Stimulated activated CD8-positive, alpha-beta memory T cell treated with anti-CD3 and anti-CD28 coated beads, Interleukin-15, amount 100 ng/mL, for 1 hour (primary cell): Measurements from ENCODE around the gene CCNB2.

Experiments used
- DNase-seq: peaks from one replicate; pipeline ENCODE4 v3.0.0-alpha.2; 2020; ENCODE audit warnings: low read depth

Gene CCNB2

DNA sequence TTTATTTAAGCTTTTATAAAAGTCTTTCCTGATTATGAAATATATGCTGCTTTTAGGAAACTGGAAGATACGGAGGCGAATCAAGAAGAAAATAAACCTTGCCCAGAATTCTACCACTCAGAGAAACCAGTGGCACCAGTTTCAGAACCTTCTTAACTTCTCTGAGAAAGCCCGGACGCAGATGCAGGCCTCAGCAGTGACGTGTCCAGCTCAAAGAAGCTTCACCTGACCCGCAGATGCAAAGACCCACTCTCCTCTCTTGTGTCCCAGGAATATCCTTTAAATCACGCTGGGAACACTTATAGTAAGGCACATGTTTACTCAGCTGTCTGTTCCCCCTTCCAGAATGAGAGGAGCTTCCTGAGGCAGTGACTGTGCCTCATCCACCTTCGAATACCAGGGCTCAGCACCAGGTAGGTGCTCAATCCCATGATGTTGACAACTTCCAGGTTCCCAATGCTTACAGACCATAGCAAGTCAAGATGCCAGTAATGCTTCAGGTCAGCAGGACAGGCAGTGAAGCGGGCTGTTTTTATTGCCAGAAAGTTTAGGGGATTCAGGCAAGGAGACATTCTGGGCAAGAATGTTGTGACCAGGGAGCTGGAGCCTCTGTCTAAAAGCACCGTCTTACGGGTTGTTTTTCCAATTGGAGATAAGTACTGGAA, 61.8 kb downstream of the CCNB2 start:
- DNase-seq = no peak

DNA sequence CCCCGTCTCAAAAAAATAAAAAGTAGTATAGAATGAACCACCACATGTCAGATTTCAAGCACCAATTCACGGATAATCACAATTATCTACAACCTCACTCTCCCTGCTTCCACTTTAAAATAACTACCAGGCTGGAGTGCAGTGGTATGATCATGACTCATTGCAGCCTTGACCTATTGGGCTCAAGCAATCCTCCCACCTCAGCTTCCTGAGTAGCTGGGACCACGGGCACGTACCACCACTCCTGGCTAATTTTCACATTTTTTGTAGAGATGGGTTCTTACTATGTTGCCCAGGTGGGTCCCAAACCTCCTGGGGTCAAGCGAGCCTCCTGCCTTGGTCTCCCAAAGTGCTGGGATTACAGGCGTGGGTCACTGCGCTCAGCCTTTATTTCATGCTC, 63.6 kb downstream of the CCNB2 start:
- no peak for DNase-seq

DNA sequence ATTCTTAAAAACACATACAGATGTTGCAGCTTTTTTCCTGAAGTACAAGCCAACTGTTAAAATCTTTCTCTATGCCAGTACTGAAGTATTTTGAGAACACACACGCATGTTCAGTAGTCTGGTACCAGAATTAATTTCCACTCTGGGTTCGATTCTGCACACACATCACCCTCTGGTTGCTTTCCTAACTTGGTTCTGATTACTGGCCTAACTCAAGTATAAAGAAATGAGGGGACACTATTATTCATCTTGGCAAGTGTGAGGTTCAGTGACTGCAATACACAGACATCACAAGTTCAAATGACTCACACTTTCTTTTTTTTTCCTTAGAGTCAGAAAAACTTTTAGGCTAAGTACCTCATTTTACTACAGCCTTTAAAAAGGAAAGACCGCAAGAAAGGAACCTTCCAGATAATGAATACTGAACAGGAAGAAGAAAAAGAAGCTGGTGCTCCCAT, 64.3 kb downstream of the CCNB2 start:
- no peak for DNase-seq

DNA sequence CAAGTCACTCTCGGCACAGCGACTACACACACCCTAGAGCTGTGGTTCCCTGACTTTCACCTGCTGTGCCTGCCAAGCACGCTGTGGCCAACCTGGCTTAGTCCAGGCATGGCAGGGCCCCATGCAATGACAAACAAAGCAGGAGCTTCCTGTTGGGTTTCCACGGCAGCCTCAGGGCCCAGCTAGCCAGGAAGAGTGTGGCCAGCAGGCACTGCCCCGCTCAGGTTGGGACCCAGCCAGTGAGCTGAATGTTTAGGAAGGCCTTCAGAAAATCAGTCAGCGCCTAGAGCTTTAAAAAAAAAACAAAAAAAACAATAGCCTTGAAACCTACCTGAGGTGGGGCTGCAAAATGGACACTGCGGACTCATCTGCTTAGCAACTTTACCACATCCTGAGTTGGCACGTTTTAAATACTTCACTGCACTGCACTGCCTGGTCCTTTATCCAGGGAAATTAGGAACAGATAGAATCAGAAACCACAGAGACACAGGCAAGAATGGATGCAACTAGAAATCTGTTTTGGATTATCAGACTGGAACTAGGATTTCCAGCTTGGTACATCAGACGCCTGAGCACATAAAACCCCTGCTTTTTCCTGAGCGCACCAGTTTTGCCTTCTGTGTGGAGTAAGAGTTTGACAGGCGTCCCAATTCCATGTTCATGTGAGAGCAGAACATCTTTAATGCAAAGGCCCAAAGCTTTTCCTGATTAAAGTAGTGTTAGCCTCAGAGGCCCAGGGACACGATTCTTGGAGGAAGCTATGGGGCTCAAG, 65.5 kb downstream of the CCNB2 start:
- DNase-seq = no peak

DNA sequence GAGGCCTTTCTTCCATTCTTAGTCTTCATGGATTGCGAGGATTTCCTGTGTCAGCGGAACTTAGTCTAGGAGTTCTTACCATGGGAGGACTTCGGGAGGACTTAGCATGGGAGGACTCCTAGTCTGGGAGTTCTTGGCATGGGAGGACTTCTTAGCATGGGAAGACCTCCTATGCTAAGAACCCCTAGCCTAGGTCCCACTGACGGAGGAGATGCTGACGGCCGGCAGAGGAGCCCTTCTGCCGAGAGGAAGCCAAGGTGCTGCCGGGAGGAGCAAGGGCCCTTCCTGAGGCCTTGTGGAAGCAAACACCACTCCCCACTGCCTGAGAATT, 66.1 kb downstream of the CCNB2 start:
- no peak for DNase-seq

DNA sequence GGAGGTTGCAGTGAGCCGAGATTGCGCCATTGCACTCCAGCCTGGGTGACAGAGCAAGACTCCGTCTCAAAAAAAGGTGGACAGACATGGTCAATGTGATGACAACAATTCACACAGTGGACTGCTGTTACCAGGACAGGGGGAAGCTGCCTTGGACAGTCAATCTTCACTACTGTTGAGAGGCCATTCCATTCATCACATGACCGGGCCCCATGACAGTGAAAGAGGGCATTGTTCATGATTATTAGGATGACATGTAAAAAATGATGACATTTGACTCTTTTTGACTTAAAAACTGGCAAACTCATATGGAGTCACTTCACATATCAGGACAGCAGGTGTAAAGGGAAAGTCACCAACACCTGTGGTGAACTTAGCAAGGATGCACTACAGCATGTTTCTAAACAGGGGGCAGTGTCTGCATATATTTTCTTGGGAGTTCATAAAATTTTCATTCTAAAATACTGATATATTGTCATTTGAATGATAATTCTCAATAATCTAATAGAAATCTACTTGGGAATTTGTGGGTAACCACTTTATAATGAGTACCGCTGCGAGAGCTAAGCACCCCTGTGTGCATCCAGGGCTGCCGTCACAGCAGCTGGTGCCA, 67.4 kb downstream of the CCNB2 start:
- no peak for DNase-seq

DNA sequence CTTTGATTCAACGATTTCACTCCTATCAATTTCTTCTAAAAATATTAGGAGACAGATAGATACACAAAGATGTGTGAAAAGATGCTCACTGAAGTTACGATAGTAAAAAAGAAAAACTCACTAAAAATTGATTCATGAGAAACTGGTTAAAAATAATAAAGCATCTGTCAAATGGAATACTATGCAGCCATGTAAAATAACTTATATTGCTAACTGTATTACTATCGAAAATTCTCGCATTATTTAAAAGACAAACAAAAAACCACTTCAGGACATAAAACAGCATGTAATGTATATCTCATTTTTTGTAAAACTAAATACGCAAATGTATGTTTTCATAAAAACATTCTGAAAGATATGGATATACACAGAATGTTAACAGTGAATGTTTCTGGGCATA, 68.2 kb downstream of the CCNB2 start:
- no peak for DNase-seq

DNA sequence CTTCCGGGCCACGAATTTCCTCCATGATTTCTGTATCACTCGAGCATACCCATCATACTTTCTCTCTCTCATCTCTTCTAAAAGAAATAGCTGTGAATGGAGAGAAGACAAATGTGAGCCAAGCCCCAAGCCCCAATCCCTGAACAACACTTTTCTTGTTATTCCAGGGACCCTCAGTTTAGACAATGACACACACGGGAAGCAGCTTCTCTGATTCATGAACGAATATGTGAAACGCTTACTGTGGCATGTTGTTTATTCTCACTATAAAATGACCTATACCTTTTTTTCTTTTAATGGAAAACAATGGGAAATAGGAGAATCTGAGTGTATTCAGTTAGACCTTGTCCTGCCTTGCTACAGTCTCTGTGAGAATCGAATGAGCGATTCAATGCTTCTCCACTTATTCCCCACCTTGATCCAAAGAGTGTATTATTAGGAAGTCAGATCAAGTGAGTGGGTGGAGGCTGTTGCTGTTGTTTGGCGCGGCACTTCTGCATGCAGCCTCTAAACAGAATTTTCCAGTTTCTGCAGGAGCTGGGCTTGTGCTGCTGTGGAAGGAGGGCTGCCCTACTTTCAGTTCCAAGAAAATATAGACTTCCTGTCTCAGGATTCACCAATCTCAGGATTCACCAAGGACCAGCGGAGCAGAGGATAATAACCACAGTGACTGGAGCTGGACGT, 69.3 kb downstream of the CCNB2 start:
- no peak for DNase-seq
